Keratinocyte (primary cell): Measurements from ENCODE around the gene PRIMPOL. TPM values are rescaled to one million over a fixed set of nuclear protein-coding genes. Genes with fewer than 3 reads are reported as not detected.
A peak's percentile ranks its signal among the peaks of the same experiment; 100 is the strongest.
"Not testable (repeated sequence)": the region's sequence is repeated elsewhere in the genome, so short reads cannot be mapped to it uniquely, and the experiment has no call there.

Source experiments
- DNase-seq: peaks from one replicate; pipeline ENCODE4 v3.0.0-alpha.2; 2011; ENCODE audit warnings: low read depth, missing footprints, low spot score
- FAIRE-seq: peaks from 2 replicates; lab custom pipeline; 2011; peaks lifted over from hg19 to GRCh38; lab: Jason Lieb, UNC
- H2AFZ ChIP-seq: 2 replicates; pipeline ENCODE4 v1.6.0; 2012; ENCODE audit warnings: low read length, control low read depth, inconsistent platforms; ENCODE audit not compliant: control insufficient read depth
- H3K27ac ChIP-seq: 2 replicates; pipeline ENCODE4 v1.5.1; 2011; ENCODE audit warnings: low read length; ENCODE audit not compliant: control insufficient read depth, insufficient read depth
- H3K27me3 ChIP-seq: 3 replicates; pipeline ENCODE4 v1.6.0; 2011; ENCODE audit warnings: low read length; ENCODE audit not compliant: control insufficient read depth, insufficient read depth; ENCODE audit errors: extremely low read depth
- H3K36me3 ChIP-seq, 2 experiments: 2 replicates in 1 of 2; 3 replicates in 1 of 2; pipeline ENCODE4 v1.5.1; 2011; ENCODE audit warnings: low read length in 2 of 2, mild to moderate bottlenecking in 1 of 2; ENCODE audit not compliant: control insufficient read depth in 2 of 2, insufficient read depth in 2 of 2; ENCODE audit errors: extremely low read depth in 1 of 2
- H3K4me1 ChIP-seq: 3 replicates; pipeline ENCODE4 v1.5.1; 2011; ENCODE audit warnings: low read length; ENCODE audit not compliant: control insufficient read depth, insufficient read depth; ENCODE audit errors: extremely low read depth
- H3K4me2 ChIP-seq: 3 replicates; pipeline ENCODE4 v1.6.0; 2011; ENCODE audit warnings: low read depth, low read length; ENCODE audit not compliant: control insufficient read depth, insufficient read depth; ENCODE audit errors: extremely low read depth
- H3K4me3 ChIP-seq, 3 experiments: fragments of 200-600 bp in 1 of 3; sonication (generic) in 1 of 3; 2 replicates in 2 of 3; 3 replicates in 1 of 3; pipeline ENCODE4 v1.5.1; 2011 to 2016; ENCODE audit warnings: low read length in 3 of 3, mild to moderate bottlenecking in 3 of 3, control low read depth in 2 of 3, inconsistent platforms in 1 of 3, low read depth in 1 of 3, mixed read lengths in 1 of 3, mixed run types in 1 of 3, moderate library complexity in 1 of 3; ENCODE audit not compliant: control insufficient read depth in 2 of 3, insufficient read depth in 2 of 3; ENCODE audit errors: extremely low read depth in 1 of 3
- H3K79me2 ChIP-seq: 2 replicates; pipeline ENCODE4 v1.6.0; 2012; ENCODE audit warnings: low read length; ENCODE audit not compliant: control insufficient read depth, insufficient read depth
- H3K9ac ChIP-seq: 3 replicates; pipeline ENCODE4 v1.6.0; 2011; ENCODE audit warnings: low read length; ENCODE audit not compliant: control insufficient read depth, insufficient read depth; ENCODE audit errors: extremely low read depth
- H3K9me1 ChIP-seq: 3 replicates; pipeline ENCODE4 v1.6.0; 2011; ENCODE audit warnings: low read length; ENCODE audit not compliant: control insufficient read depth, insufficient read depth; ENCODE audit errors: extremely low read depth
- H3K9me3 ChIP-seq: 2 replicates; pipeline ENCODE4 v1.5.1; 2012; ENCODE audit warnings: low read depth, low read length; ENCODE audit not compliant: control insufficient read depth
- H4K20me1 ChIP-seq: 3 replicates; pipeline ENCODE4 v1.6.0; 2011; ENCODE audit warnings: low read length; ENCODE audit not compliant: control insufficient read depth, insufficient read depth; ENCODE audit errors: extremely low read depth
- CTCF ChIP-seq, 3 experiments: IDR thresholded peaks in 1 of 3; conservative IDR thresholded peaks in 1 of 3; optimal IDR thresholded peaks in 1 of 3; 2 replicates in 2 of 3; 3 replicates in 1 of 3; pipeline versions ENCODE3 to v1.5.1; 2011; ENCODE audit warnings: low read length in 3 of 3, mild to moderate bottlenecking in 3 of 3, moderate library complexity in 2 of 3, control low read depth in 1 of 3, inconsistent platforms in 1 of 3; ENCODE audit not compliant: insufficient read depth in 2 of 3; ENCODE audit errors: extremely low read depth in 1 of 3
- EZH2 ChIP-seq: IDR thresholded peaks from one replicate; pipeline ENCODE4 v1.6.1; 2012; ENCODE audit warnings: inconsistent platforms, mild to moderate bottlenecking, low read length, moderate library complexity
- dilution Hi-C: fragments of 300-500 bp; cut with MboI; formaldehyde crosslinking; loops from one replicate; pipeline ENCODE4 v1.7.0; 2020; ENCODE audit warnings: low sequenced_read_pairs; ENCODE audit not compliant: extremely low pct_ligation_motif_present
- polyA minus RNA-seq, 3 experiments: library from RNA; depleted of rRNA, polyadenylated mRNA; stranded (reverse); fragments of >200 nt; gene quantifications; 1 replicate in 1 of 3; 2 replicates in 1 of 3; 3 replicates in 1 of 3; pipeline ENCODE4 v1.2.3, GENCODE V29; 2011
- polyA plus RNA-seq, 5 experiments: library from polyadenylated mRNA; depleted of rRNA in 3 of 5; stranded (reverse) in 3 of 5; stranded (forward) in 1 of 5; unstranded in 1 of 5; fragments of >200 nt; gene quantifications; 1 replicate in 1 of 5; 2 replicates in 3 of 5; 3 replicates in 1 of 5; pipeline versions ENCODE4 v1.2.1 to v1.2.3, GENCODE V29; 2011 to 2012; ENCODE audit warnings: missing spikeins in 2 of 5, low read depth in 1 of 5, low replicate concordance in 1 of 5

Gene PRIMPOL
- 9.1 to 22.8 TPM (median 11.2 TPM) in 3 replicates for polyA plus RNA-seq
- 11.8 TPM for polyA plus RNA-seq (2011; ENCODE audit: low read depth)
- polyA plus RNA-seq (2011; cell fraction: cytosol; rRNA removed), result 7.1 and 13.9 TPM in 2 replicates
- polyA plus RNA-seq (2011; cell fraction: nucleus; rRNA removed), result 11.5 and 15.4 TPM in 2 replicates
- polyA plus RNA-seq (2012; ENCODE audit: low replicate concordance), result 4.0 and 10.5 TPM in 2 replicates
- polyA minus RNA-seq, result 1.9 to 2.5 TPM in 2 of 3 replicates, not detected in the other
- 5.9 TPM for polyA minus RNA-seq (2011; cell fraction: cytosol; rRNA and poly(A)+ RNA removed)
- 3.0 and 5.2 TPM in 2 replicates for polyA minus RNA-seq (2011; cell fraction: nucleus; rRNA and poly(A)+ RNA removed)

GRCh38 chr4:184649026-184649970 lies at the start of gene PRIMPOL, which contains the start of gene CASP3:
PRIMPOL (plus strand) TSS chr4:184649738; CDS start chr4:184657141, 7,403 bp downstream.
CASP3 (minus strand) TSS chr4:184649447; CDS start chr4:184638453, 10,994 bp downstream.
- H3K27ac ChIP-seq, result peak within 1 kb of the TSS; percentile 91
- FAIRE-seq, result no peak
- dilution Hi-C loops, result no loop called here
- no peaks in the 10 kb centered on the region for H3K27me3 ChIP-seq
- H3K4me2 ChIP-seq, result peak within 1 kb of the TSS; percentile 91
- H3K4me1 ChIP-seq, result peaks cover 14% of the 10 kb centered on the region
- H3K9me1 ChIP-seq, result no peaks in the 10 kb centered on the region
- peaks cover 50% of the 10 kb centered on the region for H3K79me2 ChIP-seq
- H3K36me3 ChIP-seq, result peaks cover 0 to 8% of the 10 kb centered on the region in 2 experiments
- H2AFZ ChIP-seq, result peak within 1 kb of the TSS; percentile 89
- no peaks in the 10 kb centered on the region for H3K9me3 ChIP-seq
- peak; percentile 33 for DNase-seq
- peak in 2 of 3 experiments; percentile 58 to 71 for TF ChIP-seq CTCF (optimal IDR thresholded peaks at IDR 0.05 in 1 of 3, IDR thresholded peaks at IDR 0.05 in 1 of 3, conservative IDR thresholded peaks at IDR 0.05 in 1 of 3; ENCODE audit: extremely low read depth in 1 of 3, insufficient read depth in 2 of 3, low read length in 3 of 3)
- TF ChIP-seq EZH2, result no peak
- H3K9ac ChIP-seq, result peak within 1 kb of the TSS; percentile 92
- H3K4me3 ChIP-seq, result peak within 1 kb of the TSS; percentile 71 to 89 (median 89)
- no peaks in the 10 kb centered on the region for H4K20me1 ChIP-seq

GRCh38 chr4:184600982-184601381 lies 48.6 kb upstream of the PRIMPOL start:
- DNase-seq, H4K20me1 ChIP-seq: not testable (repeated sequence)

GRCh38 chr4:184602857-184603256 lies 46.7 kb upstream of the PRIMPOL start:
- H3K79me2 ChIP-seq, H3K9me3 ChIP-seq, H3K9ac ChIP-seq, H3K27me3 ChIP-seq, H3K4me3 ChIP-seq, H3K27ac ChIP-seq, H3K9me1 ChIP-seq, H3K36me3 ChIP-seq, H2AFZ ChIP-seq, dilution Hi-C loops, H3K4me1 ChIP-seq, FAIRE-seq, H3K4me2 ChIP-seq, DNase-seq, H4K20me1 ChIP-seq: not testable (repeated sequence)

More at GRCh38 chr4:184600982-184601381, 48.6 kb upstream of the PRIMPOL start:
- H3K27me3 ChIP-seq, H3K9ac ChIP-seq, H3K4me2 ChIP-seq, H3K9me1 ChIP-seq, H3K9me3 ChIP-seq, H3K27ac ChIP-seq, H3K79me2 ChIP-seq, H2AFZ ChIP-seq, FAIRE-seq, dilution Hi-C loops, H3K4me3 ChIP-seq, H3K4me1 ChIP-seq, H3K36me3 ChIP-seq: not testable (repeated sequence)

DNA sequence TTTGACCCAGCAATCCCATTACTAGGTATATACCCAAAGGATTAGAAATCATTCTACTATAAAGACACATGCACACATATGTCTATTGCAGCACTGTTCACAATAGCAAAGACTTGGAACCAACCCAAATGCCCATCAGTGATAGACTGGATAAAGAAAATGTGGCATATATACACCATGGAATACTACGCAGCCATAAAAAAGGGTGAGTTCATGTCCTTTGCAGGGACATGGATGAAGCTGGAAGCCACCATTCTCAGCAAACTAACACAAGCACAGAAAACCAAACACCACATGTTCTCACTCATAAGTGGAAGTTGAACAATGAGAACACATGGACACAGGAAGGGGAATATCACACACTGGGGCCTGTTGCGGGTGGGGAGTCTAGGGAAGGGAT lies 42.1 kb upstream of the PRIMPOL start:
- H2AFZ ChIP-seq, H3K9ac ChIP-seq, FAIRE-seq, H3K4me1 ChIP-seq, dilution Hi-C loops, H3K36me3 ChIP-seq, H3K4me3 ChIP-seq, H3K4me2 ChIP-seq, H3K27ac ChIP-seq, DNase-seq, H3K79me2 ChIP-seq, H3K27me3 ChIP-seq, H4K20me1 ChIP-seq, H3K9me3 ChIP-seq, H3K9me1 ChIP-seq: not testable (repeated sequence)
